HG02938 (cell line): ENCODE data around the gene KCNK5.

Source experiments
- ATAC-seq: cut with Tn5 transposase; IDR thresholded peaks from one replicate; pipeline ENCODE4 v1.9.1; 2021; ENCODE audit warnings: mild to moderate bottlenecking, moderate library complexity; ENCODE audit not compliant: unreplicated experiment

The KCNK5 gene

GRCh38 chr6:39178235-39178634, 51.0 kb downstream of the KCNK5 start:
- ATAC-seq, result no peak

GRCh38 chr6:39177130-39177529, 52.1 kb downstream of the KCNK5 start:
- ATAC-seq, result no peak

- ATAC-seq, result no peak
Measured at GRCh38 chr6:39173270-39173669, 56.0 kb downstream of the KCNK5 start.

- no peak for ATAC-seq
Measured at GRCh38 chr6:39172377-39172757, 56.9 kb downstream of the KCNK5 start.

- no peak for ATAC-seq
Measured at GRCh38 chr6:39171489-39172376, 57.5 kb downstream of the KCNK5 start.

GRCh38 chr6:39170860-39171259, 58.4 kb downstream of the KCNK5 start:
- ATAC-seq, result no peak

GRCh38 chr6:39170389-39170788, 58.9 kb downstream of the KCNK5 start:
- ATAC-seq, result no peak

GRCh38 chr6:39169448-39170344, 59.6 kb downstream of the KCNK5 start:
- ATAC-seq, result no peak

GRCh38 chr6:39167866-39168625, 61.2 kb downstream of the KCNK5 start:
- ATAC-seq, result no peak

- no peak for ATAC-seq
Measured at GRCh38 chr6:39167321-39167720, 62.0 kb downstream of the KCNK5 start.

- no peak for ATAC-seq
Measured at GRCh38 chr6:39166912-39167290, 62.4 kb downstream of the KCNK5 start.

- ATAC-seq, result no peak
Measured at GRCh38 chr6:39166189-39166911, 62.9 kb downstream of the KCNK5 start.

GRCh38 chr6:39157511-39157910, 71.8 kb downstream of the KCNK5 start:
- no peak for ATAC-seq

GRCh38 chr6:39156801-39157200, 72.5 kb downstream of the KCNK5 start:
- no peak for ATAC-seq

- no peak for ATAC-seq
Measured at GRCh38 chr6:39154705-39155104, 74.6 kb downstream of the KCNK5 start.

- no peak for ATAC-seq
Measured at GRCh38 chr6:39153766-39154397, 75.4 kb downstream of the KCNK5 start.

- ATAC-seq, result no peak
Measured at GRCh38 chr6:39152262-39152661, 77.0 kb downstream of the KCNK5 start.

GRCh38 chr6:39151211-39151610, 78.1 kb downstream of the KCNK5 start:
- ATAC-seq, result no peak

- no peak for ATAC-seq
Measured at GRCh38 chr6:39144481-39145173, 84.6 kb downstream of the KCNK5 start.
